ENCODE measurements around the gene CD14.

DNA sequence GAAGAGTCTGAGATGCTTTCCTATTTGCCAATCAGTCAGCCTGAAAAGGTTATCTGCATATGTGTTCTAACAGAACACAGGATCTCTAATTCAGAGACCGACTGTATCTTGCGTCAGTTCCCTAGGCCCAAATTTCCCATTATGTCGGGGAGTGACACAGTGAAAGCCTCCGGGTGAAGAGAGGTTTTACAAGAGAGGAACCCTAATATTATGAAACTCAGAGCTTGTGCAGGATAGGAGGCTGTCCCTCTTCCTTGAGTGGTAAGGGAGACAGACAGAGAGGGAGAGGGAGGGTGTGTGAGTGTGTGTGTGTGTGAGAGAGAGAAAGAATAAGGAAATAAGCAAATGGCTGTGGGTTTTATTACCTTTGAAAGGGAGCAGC is 1.9 kb downstream of the CD14 start:
- TF ChIP-seq POLR2A (IDR thresholded peaks at IDR 0.05): no peak
- TF ChIP-seq, protein P1, sequence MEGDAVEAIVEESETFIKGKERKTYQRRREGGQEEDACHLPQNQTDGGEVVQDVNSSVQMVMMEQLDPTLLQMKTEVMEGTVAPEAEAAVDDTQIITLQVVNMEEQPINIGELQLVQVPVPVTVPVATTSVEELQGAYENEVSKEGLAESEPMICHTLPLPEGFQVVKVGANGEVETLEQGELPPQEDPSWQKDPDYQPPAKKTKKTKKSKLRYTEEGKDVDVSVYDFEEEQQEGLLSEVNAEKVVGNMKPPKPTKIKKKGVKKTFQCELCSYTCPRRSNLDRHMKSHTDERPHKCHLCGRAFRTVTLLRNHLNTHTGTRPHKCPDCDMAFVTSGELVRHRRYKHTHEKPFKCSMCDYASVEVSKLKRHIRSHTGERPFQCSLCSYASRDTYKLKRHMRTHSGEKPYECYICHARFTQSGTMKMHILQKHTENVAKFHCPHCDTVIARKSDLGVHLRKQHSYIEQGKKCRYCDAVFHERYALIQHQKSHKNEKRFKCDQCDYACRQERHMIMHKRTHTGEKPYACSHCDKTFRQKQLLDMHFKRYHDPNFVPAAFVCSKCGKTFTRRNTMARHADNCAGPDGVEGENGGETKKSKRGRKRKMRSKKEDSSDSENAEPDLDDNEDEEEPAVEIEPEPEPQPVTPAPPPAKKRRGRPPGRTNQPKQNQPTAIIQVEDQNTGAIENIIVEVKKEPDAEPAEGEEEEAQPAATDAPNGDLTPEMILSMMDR (IDR thresholded peaks at IDR 0.05): no peak
